ENCODE results near the gene SGF29. TPM values are rescaled to one million over a fixed set of nuclear protein-coding genes. Genes with fewer than 3 reads are reported as not detected.

The SGF29 gene
- polyA plus RNA-seq, 2 of the 4 experiments (the other 2 are of a cell fraction): 3.3 to 19.3 TPM

GRCh38 chr16:28537076-28537475 is 16.6 kb upstream of the SGF29 start:
- FAIRE-seq (no peak), ATAC-seq (no peak), DNase-seq (ENCODE audit: low read depth in 1 of 2, low spot score in 1 of 2) (no peak)
- Histone ChIP-seq H3K9me3 (no peaks in the 10 kb centered on the region), H3K4me3 (peak overlapping the region; percentile 41; the same call in 1 of the 3 replicates), H3K4me1 (peaks cover 37% of the 10 kb centered on the region), H3K4me2 (peak overlapping the region; percentile 74), H3K27ac (peak overlapping the region in 1 of 2 experiments; percentile 91; a peak in 3 of 6 replicates)
- POLR2A ChIA-PET: no interaction called here
- WGBS (ENCODE audit: missing lambda C conversion rate): 83% methylated on average over 6 of the region's 6 CpGs
- no peak for TF ChIP-seq MAFK (IDR thresholded peaks at IDR 0.05; ENCODE audit: partially characterized antibody)
- TF ChIP-seq EHF (CRISPR knock-in tag; IDR thresholded peaks at IDR 0.05): no peak
- TF ChIP-seq SREBF2 (IDR thresholded peaks at IDR 0.05): no peak
- TF ChIP-seq EHMT2 (IDR thresholded peaks at IDR 0.05; ENCODE audit: low read depth): no peak
- no peak for TF ChIP-seq ZSCAN20 (CRISPR knock-in tag; IDR thresholded peaks at IDR 0.05)
- TF ChIP-seq RCOR1 (IDR thresholded peaks at IDR 0.05; ENCODE audit: low read depth, low read length): no peak
- no peak for TF ChIP-seq JUNB (IDR thresholded peaks at IDR 0.05)
- no peak for TF ChIP-seq FOSB (CRISPR knock-in tag; IDR thresholded peaks at IDR 0.05)
- TF ChIP-seq ATOH8 (CRISPR knock-in tag; IDR thresholded peaks at IDR 0.05; ENCODE audit: low read depth): no peak
- no peak for TF ChIP-seq JUN (IDR thresholded peaks at IDR 0.05)
- no peak for TF ChIP-seq NFE2L2 (conservative IDR thresholded peaks at IDR 0.05; ENCODE audit: low read length)
- TF ChIP-seq HEYL (CRISPR knock-in tag; IDR thresholded peaks at IDR 0.05): no peak
- TF ChIP-seq, protein P1, sequence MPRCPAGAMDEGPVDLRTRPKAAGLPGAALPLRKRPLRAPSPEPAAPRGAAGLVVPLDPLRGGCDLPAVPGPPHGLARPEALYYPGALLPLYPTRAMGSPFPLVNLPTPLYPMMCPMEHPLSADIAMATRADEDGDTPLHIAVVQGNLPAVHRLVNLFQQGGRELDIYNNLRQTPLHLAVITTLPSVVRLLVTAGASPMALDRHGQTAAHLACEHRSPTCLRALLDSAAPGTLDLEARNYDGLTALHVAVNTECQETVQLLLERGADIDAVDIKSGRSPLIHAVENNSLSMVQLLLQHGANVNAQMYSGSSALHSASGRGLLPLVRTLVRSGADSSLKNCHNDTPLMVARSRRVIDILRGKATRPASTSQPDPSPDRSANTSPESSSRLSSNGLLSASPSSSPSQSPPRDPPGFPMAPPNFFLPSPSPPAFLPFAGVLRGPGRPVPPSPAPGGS (IDR thresholded peaks at IDR 0.05): no peak
- TF ChIP-seq NPAS2 (CRISPR knock-in tag; IDR thresholded peaks at IDR 0.05; ENCODE audit: borderline replicate concordance): no peak
- no peak for TF ChIP-seq REST (IDR thresholded peaks at IDR 0.05)
- TF ChIP-seq HOXA7 (CRISPR knock-in tag; IDR thresholded peaks at IDR 0.05): no peak
- TF ChIP-seq ZC3H11A (IDR thresholded peaks at IDR 0.05): no peak
- no peak for TF ChIP-seq RAD21 (conservative IDR thresholded peaks at IDR 0.05 in 1 of 2, IDR thresholded peaks at IDR 0.05 in 1 of 2)
- TF ChIP-seq, protein P2, sequence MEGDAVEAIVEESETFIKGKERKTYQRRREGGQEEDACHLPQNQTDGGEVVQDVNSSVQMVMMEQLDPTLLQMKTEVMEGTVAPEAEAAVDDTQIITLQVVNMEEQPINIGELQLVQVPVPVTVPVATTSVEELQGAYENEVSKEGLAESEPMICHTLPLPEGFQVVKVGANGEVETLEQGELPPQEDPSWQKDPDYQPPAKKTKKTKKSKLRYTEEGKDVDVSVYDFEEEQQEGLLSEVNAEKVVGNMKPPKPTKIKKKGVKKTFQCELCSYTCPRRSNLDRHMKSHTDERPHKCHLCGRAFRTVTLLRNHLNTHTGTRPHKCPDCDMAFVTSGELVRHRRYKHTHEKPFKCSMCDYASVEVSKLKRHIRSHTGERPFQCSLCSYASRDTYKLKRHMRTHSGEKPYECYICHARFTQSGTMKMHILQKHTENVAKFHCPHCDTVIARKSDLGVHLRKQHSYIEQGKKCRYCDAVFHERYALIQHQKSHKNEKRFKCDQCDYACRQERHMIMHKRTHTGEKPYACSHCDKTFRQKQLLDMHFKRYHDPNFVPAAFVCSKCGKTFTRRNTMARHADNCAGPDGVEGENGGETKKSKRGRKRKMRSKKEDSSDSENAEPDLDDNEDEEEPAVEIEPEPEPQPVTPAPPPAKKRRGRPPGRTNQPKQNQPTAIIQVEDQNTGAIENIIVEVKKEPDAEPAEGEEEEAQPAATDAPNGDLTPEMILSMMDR (IDR thresholded peaks at IDR 0.05): no peak
- TF ChIP-seq CEBPB (IDR thresholded peaks at IDR 0.05): no peak
- CTCF ChIA-PET: interaction anchor here (0.7 kb wide), 1 partner anchor 13 kb away, joined by 3 read pairs; no protein-coding TSS in a partner anchor

Measured in A549 (cell line).